IPS-NIHi11 (cell line): ENCODE measurements around the gene GDF7.
"Not testable (repeated sequence)": the region's sequence is repeated elsewhere in the genome, so short reads cannot be mapped to it uniquely, and the experiment has no call there.

ENCODE experiments used
- DNase-seq: peaks from one replicate; pipeline ENCODE4 v3.0.0; 2012; ENCODE audit warnings: mixed read lengths, low spot score

The GDF7 gene

DNA sequence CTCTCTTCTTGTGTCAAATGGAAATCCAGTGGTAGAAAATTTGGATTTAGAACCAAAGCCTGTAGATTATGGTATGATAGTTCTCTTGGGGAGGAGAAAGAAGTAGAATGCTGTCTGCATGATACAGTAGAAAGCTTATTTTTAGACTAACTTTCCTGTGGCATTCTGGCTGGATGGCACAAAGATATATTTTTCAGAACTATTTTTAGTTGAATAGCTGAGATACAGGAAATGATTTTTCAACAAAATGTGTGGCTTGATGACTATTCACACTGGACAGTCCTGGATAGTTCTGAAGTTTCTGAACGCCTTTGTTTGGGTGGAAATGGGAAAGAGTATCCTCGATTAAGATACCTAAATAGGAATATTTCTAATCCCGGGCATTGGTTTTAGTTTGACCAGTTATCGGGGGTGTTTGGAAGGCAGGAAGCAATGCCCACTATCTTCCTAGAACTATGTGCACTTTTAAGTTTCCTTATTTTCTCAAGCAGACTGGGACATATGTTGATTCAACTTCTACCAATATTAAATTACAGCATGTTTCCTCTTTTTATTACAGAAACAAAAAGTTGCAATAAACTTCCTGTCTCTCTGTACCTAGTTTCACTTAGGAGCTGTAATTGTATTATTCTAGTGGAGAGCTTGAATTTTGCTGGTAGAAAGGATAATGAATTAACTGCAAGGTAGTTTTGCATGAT lies 32.1 kb downstream of the GDF7 start:
- no peak for DNase-seq

DNA sequence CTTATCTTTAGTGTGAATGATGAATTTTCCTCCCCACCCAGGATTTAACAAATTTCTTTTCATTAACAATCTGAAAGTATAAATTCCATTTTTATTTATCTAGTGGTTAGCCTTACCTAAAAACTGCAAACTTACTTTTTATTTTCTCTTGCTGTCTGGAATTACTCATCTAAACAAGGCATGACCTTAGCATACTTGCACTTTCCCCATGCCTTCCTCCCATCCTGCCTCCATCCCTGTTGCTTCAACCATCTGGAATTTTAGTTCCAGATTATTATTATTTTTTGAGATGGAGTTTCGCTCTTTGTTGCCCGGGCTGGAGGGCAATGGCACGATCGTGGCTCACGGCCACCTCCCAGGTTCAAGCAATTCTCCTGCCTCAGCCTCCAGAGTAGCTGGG lies 35.6 kb downstream of the GDF7 start:
- DNase-seq: no peak

DNA sequence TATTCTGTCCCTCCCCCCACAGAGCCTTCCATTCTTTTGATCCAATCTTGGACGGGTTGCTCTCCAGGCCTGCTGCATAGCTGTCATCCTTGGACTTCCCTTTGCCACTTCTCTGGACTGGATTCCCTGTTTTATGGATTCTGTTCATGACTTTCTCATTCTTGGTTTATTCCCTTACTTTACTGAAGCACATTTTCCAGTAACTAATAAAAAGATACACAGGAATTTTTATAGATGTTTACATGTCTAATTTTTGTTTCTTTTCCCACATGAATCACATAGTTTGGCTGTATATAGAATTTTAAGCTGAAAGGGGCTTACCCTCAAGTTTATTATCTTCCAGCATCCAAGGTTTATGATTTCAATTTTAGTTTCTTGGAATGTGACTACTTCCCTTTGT lies 37.9 kb downstream of the GDF7 start:
- DNase-seq: no peak

DNA sequence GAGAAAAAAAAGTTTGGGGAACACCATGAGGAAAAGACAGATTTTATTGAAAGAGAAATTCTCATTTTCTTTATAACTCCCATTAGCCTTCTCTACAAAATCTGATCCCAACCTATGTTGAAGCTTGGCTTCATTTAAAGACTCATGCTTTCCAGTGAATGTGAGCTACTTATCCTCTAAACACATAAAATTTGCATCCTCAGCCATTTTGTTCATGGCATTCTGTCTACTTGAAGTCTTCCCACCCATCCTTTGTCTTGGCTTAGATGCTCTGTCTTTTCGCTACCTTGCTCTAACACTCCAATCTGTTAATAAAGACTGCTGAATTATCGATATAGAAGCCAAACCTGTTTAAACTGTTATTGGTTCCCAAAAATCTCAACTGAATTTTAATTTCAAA lies 39.3 kb downstream of the GDF7 start:
- DNase-seq: no peak

DNA sequence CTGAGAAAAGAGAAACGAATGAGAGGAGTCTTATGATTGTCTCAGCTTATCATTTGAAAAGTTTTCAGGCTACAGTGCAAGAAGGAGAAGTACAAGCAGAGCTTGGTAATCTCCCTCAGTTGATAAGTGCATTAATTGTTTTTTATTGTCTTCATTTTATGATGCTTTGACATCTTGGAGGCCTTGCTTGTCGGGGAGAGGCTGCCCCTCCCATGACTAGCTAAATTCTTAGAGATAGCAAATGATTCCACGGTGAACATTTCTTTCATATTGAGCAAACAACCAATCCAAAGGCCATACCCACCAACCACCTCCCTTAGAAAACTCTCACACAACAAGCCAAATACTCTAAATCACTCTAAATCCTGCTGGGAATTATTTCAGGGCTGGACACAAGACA lies 39.8 kb downstream of the GDF7 start:
- DNase-seq: no peak

DNA sequence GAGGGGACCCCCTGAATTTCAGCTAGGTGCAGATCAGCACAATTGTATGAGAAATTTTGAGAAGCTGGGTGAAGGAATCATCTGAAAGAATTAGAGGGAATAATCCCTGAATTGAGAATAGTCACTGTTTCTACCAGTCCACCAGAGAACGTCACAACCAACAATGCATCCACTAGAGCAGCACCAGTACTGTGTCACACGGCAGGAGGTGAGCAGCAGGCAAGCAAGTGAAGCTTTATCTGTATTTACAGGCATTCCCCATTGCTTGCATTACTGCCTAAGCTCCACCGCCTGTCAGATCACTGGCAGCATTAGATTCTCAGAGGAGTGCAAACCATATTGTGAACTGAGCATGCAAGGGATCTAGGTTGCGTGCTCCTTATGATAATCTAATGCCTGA lies 40.7 kb downstream of the GDF7 start:
- no peak for DNase-seq

DNA sequence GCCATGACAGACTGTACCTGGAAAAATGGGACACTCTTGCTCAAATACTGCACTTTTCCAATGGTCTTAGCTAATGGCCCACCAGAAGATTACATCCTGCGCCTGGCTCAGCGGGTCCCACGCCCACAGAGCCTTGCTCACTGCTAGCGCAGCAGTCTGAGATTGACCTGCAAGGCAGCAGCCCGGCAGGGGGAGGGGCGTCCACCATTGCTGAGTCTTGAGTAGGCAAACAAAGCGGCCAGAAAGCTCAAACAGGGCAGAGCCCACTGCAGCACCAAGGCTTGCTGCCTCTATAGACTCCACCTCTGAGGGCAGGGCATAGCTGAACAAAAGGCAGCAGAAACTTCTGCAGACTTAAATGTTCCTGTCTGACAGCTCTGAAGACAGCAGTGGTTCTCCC lies 44.7 kb downstream of the GDF7 start:
- not testable (repeated sequence) for DNase-seq

DNA sequence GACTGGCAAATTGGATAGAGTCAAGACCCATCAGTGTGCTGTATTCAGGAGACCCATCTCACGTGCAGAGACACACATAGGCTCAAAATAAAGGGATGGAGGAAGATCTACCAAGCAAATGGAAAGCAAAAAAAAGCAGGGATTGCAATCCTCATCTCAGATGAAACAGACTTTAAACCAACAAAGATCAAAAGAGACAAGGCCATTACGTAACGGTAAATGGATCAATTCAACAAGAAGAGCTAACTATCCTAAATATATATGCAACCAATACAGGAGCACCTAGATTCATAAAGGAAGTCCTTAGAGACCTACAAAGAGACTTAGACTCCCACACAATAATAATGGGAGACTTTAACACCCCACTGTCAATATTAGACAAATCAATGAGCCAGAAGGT lies 46.6 kb downstream of the GDF7 start:
- not testable (repeated sequence) for DNase-seq

DNA sequence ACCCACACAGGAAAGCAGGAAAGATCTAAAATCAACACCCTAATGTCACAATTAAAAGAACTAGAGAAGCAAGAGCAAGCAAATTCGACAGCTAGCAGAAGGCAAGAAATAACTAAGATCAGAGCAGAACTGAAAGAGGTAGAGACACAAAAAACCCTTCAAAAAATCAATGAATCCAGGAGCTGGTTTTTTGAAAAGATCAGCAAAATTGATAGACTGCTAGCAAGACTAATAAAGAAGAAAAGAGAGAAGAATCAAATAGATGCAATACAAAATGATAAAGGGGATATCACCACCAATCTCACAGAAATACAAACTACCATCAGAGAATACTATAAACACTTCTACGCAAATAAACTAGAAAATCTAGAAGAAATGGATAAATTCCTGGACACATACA lies 47.5 kb downstream of the GDF7 start:
- not testable (repeated sequence) for DNase-seq

DNA sequence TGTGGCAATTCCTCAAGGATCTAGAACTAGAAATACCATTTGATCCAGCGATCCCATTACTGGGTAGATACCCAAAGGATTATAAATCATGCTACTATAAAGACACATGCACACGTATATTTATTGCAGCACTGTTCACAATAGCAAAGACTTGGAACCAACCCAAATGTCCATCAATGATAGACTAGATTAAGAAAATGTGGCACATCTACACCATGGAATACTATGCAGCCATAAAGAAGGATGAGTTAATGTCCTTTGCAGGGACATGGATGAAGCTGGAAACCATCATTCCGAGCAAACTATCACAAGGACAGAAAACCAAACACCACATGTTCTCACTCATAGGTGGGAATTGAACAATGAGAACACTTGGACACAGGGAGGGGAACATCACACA lies 49.2 kb downstream of the GDF7 start:
- not testable (repeated sequence) for DNase-seq

DNA sequence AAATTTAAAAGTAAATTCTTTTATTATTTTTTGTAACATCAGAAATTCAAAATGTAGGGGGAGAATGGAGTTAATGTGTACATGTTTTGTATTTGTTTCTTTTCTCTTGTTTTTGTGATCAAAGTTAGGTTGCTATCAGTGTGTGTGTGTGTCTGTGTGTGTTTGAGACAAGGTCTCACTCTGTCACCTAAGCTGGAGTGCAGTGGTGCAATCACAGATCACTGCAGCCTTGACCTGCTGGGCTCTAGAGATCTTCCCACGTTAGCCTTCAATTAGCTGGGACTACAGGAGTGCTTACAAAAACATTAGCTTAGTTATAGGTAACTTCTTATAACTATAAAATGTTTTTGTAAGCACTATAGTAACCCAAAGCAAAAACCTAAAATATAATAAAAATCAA lies 50.7 kb downstream of the GDF7 start:
- DNase-seq: no peak

DNA sequence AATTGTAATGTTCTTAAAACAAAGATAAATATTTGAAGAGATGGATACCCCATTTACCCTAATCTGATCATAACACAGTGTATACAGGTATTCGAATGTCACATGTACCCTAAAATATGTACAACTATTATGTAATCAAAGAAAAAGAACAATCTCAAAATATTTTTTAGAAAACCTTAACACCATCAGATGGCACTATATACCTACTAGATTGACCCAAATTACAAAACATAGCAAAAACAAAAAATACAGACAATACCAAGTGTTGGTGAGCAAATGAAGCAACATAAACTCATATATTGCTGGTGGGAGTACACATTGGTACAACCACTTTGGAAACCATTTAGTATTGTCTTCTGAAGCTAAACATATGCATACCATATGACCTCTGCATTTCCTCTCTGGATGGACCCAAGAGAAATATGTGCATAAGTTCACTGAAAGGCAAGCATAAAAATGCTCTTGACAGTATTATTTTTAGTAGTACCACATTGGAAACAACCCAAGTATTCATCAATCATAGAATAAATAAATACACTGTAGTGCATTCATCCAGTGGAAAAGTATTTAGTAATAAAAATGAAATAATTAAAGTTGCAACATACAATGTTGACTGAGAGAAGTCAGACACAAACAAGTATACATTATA lies 55.8 kb downstream of the GDF7 start:
- DNase-seq: no peak

DNA sequence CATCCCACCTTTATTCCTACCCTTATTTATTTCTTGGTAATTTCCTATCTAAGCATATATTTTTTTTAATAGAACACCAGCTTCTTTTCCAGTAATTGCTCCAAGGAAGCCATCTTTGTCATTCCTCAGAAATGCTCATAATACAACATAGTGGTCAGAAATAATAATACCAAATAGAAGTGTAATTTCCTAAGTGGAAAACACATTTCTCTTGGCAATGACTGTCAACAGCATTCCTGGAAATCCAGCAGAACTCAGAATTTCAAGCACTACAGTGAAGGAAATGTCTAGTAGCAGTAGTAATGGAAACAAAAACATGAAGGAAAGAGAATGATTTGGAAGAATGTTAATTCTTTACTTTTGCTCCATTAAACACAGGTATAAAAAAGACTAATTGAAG lies 56.6 kb downstream of the GDF7 start:
- DNase-seq: no peak

DNA sequence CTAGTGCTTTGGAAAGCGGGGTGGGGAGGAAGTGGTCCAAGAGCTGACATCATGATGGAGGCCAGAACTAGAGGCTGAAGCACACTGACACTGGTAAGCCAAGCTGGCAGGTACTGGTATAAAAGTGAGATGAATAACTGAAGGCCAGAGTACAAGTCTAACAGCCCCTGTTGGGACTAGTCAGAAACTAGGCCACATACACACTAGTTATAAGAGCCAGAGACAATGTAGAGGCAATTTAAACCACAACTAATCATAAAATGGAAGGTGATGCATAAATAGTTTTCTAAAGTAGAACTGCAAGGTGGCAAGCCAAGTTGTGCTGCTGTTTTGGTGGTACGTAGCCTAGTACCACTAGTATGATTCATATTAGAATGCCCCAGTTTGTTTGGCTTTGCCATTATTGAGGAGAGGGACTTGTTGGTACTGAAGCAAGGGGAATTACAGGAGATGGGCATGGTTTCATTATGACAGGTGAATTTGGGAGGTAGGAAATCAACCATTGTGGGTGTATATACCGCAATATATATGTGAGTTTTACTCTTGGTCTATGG lies 57.6 kb downstream of the GDF7 start:
- no peak for DNase-seq

DNA sequence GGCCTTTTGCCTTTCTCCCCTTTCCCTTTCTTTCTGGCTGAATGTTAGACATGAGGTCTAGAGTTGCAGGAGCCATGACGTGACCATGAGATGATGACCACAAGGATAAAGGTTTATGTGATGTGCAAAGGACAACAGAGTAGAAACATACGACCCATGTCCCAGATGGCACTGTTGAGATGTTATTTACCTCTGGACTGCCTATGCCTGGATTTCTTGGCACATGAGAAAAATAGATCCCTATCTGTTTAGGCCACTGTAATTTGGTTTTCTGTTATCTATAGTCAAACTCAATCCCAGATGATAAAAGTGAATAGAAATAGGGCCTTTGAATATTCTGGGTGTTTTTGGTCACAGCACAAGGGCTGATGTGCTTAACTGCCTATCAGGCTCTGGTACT lies 58.8 kb downstream of the GDF7 start:
- DNase-seq: no peak

DNA sequence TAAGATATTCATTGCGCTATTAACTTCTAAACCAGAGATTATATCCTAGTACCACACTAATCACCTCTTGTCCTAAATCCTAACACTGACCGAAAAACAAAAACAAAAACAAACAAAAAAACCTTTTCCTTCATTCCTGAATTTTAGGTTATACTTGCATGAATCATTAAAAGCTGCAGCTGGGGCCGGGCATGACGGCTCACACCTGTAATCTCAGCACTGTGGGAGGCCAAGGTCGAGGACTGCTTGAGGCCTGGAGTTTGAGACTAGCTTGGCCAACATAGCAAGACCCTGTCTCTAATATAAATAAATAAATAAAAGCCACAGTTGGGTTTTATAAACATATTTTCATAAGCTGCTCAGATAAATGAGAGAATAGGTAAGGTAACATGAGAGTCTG lies 60.0 kb downstream of the GDF7 start:
- no peak for DNase-seq

DNA sequence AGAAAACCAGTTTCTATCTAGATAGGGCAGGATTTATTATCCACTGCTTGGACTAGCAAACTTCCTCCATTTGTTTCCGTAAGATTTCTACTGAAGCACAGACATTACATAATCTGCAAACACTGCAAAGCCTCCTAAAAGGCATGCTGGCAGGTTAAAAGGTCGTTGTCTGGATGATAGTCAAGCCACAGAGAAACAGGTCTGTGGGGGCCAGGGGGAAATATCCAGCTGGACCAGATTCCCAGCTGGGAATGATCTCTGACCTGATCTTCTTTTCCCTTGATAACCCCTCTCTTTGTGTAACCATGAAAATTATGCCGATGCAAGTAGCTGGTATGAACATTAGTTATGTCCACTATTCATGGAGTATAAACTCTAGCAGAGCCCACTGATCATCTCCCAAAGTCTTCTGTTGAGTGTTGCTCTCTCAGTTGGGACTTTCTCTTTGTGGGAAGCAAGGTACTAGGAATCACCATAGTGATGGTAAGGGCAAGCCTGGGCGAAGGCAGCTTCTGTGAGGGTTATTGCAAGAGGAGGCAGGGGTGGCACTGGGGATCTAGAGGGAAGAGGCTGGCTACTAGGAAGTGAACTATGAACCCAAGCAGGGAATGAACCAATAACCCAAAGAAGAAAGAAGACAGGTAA lies 61.3 kb downstream of the GDF7 start:
- DNase-seq: no peak
